ENCODE measurements around the gene MAPRE3.

GRCh38 chr2:26978061-26978596, 7.7 kb downstream of the MAPRE3 start:
- no peak for TF ChIP-seq CTCF (IDR thresholded peaks at IDR 0.05)
- no peak for TF ChIP-seq POLR2AphosphoS5 (IDR thresholded peaks at IDR 0.05)
